ENCODE results near the gene SLC35F6. TPM values are rescaled to one million over a fixed set of nuclear protein-coding genes. Genes with fewer than 3 reads are reported as not detected.

Gene SLC35F6
- total and polyA plus RNA-seq, 4 donors = 14.8 to 49.9 (median 21.4) TPM

DNA sequence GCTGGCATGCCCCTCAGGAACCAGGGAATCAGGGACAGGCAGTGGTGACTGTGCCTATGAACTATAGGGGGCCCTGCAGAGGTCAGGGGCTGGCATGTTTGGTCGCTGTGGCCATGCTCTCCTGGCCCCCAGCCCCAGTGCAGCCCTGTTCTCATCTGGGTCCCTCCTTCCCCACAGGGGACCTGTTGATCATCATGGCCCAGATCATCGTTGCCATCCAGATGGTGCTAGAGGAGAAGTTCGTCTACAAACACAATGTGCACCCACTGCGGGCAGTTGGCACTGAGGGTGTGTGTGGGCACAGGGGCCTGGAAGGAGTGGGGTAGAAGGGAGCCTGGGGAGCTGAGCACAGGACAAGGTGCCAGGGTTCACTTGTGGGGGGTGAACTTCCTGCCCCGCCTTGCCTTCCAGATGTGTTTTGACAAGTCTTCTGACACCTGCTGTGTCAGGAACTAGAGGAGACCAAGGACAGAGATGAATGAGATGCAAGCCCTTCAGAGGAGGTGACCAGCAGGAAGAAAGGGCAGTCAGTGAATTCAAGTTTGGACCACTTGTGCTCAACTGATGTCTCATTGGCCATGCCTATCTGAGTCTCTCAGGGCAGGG is 12.2 kb downstream of the SLC35F6 start:
- Histone ChIP-seq H3K9me3 (ENCODE audit: control insufficient read depth in 4 of 4, insufficient read depth in 3 of 4, low read length in 3 of 4) (peaks cover 0 to 2% (median 0%) of the 10 kb centered on the region in 4 donors), H3K27me3 (ENCODE audit: control insufficient read depth in 3 of 3, insufficient read depth in 3 of 3, low read length in 2 of 3) (no peaks in the 10 kb centered on the region), H3K4me1 (ENCODE audit: control insufficient read depth in 5 of 5, insufficient read depth in 5 of 5, low read length in 5 of 5) (peaks cover 0 to 13% (median 7%) of the 10 kb centered on the region in 5 donors), H3K9ac (ENCODE audit: insufficient read depth in 1 of 2, low read length in 2 of 2) (no peak overlapping the region), H3K27ac (ENCODE audit: low read depth in 1 of 2, low read length in 1 of 2) (no peak overlapping the region), H3K36me3 (ENCODE audit: control insufficient read depth in 4 of 4, insufficient read depth in 4 of 4, low read length in 4 of 4) (peaks cover 6 to 52% (median 21%) of the 10 kb centered on the region in 4 donors), H3K4me3 (no peak overlapping the region)
- DNase-seq (no peak), ATAC-seq (ENCODE audit: insufficient read depth, low FRiP score) (no peak)
- 97 to 98% methylated on average over 5 of the region's 5 CpGs for WGBS, 2 donors
- TF ChIP-seq, protein P1, sequence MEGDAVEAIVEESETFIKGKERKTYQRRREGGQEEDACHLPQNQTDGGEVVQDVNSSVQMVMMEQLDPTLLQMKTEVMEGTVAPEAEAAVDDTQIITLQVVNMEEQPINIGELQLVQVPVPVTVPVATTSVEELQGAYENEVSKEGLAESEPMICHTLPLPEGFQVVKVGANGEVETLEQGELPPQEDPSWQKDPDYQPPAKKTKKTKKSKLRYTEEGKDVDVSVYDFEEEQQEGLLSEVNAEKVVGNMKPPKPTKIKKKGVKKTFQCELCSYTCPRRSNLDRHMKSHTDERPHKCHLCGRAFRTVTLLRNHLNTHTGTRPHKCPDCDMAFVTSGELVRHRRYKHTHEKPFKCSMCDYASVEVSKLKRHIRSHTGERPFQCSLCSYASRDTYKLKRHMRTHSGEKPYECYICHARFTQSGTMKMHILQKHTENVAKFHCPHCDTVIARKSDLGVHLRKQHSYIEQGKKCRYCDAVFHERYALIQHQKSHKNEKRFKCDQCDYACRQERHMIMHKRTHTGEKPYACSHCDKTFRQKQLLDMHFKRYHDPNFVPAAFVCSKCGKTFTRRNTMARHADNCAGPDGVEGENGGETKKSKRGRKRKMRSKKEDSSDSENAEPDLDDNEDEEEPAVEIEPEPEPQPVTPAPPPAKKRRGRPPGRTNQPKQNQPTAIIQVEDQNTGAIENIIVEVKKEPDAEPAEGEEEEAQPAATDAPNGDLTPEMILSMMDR (IDR thresholded peaks at IDR 0.05; ENCODE audit: control extremely low read depth, extremely low read depth) = no peak

DNA sequence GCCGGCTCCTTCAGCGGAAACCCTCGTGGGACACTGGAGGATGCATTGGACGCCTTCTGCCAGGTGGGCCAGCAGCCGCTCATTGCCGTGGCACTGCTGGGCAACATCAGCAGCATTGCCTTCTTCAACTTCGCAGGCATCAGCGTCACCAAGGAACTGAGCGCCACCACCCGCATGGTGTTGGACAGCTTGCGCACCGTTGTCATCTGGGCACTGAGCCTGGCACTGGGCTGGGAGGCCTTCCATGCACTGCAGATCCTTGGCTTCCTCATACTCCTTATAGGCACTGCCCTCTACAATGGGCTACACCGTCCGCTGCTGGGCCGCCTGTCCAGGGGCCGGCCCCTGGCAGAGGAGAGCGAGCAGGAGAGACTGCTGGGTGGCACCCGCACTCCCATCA is 14.0 kb downstream of the SLC35F6 start:
- Histone ChIP-seq H3K9ac (ENCODE audit: insufficient read depth in 1 of 2, low read length in 2 of 2) (no peak overlapping the region), H3K4me1 (ENCODE audit: control insufficient read depth in 5 of 5, insufficient read depth in 5 of 5, low read length in 5 of 5) (no peaks in the 10 kb centered on the region), H3K27me3 (ENCODE audit: control insufficient read depth in 3 of 3, insufficient read depth in 3 of 3, low read length in 2 of 3) (no peaks in the 10 kb centered on the region), H3K27ac (ENCODE audit: low read depth in 1 of 2, low read length in 1 of 2) (no peak overlapping the region), H3K36me3 (ENCODE audit: control insufficient read depth in 4 of 4, insufficient read depth in 4 of 4, low read length in 4 of 4) (peaks cover 6 to 52% (median 21%) of the 10 kb centered on the region in 4 donors), H3K4me3 (no peak overlapping the region), H3K9me3 (ENCODE audit: control insufficient read depth in 4 of 4, insufficient read depth in 3 of 4, low read length in 3 of 4) (peaks cover 0 to 2% (median 0%) of the 10 kb centered on the region in 4 donors)
- ATAC-seq (ENCODE audit: insufficient read depth, low FRiP score) = no peak
- no peak for DNase-seq
- 96 to 97% methylated on average over 18 of the region's 18 CpGs for WGBS, 2 donors
- TF ChIP-seq, protein P1 (IDR thresholded peaks at IDR 0.05; ENCODE audit: control extremely low read depth, extremely low read depth) = no peak

DNA sequence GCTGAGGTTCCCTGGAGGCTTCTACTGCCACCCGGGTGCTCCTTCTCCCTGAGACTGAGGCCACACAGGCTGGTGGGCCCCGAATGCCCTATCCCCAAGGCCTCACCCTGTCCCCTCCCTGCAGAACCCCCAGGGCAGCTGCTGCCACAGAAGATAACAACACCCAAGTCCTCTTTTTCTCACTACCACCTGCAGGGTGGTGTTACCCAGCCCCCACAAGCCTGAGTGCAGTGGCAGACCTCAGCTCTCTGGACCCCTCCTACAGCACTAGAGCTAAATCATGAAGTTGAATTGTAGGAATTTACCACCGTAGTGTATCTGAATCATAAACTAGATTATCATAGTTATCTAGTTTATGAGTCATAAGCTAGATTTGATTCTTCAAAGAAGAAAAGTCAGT is 14.4 kb downstream of the SLC35F6 start:
- DNase-seq (no peak), ATAC-seq (ENCODE audit: insufficient read depth, low FRiP score) (no peak)
- no peaks in the 10 kb centered on the region for H3K27me3 ChIP-seq (ENCODE audit: control insufficient read depth in 3 of 3, insufficient read depth in 3 of 3, low read length in 2 of 3)
- WGBS, 2 donors = 92 to 99% methylated on average over 3 of the region's 3 CpGs
- peaks cover 6 to 52% (median 21%) of the 10 kb centered on the region in 4 donors for H3K36me3 ChIP-seq (ENCODE audit: control insufficient read depth in 4 of 4, insufficient read depth in 4 of 4, low read length in 4 of 4)
- TF ChIP-seq, protein P1 (IDR thresholded peaks at IDR 0.05; ENCODE audit: control extremely low read depth, extremely low read depth) = no peak
- H3K4me1 ChIP-seq (ENCODE audit: control insufficient read depth in 5 of 5, insufficient read depth in 5 of 5, low read length in 5 of 5) = no peaks in the 10 kb centered on the region
- H3K4me3 ChIP-seq = no peak overlapping the region
- H3K27ac ChIP-seq (ENCODE audit: low read depth in 1 of 2, low read length in 1 of 2) = no peak overlapping the region
- no peak overlapping the region for H3K9ac ChIP-seq (ENCODE audit: insufficient read depth in 1 of 2, low read length in 2 of 2)
- peaks cover 0 to 2% (median 0%) of the 10 kb centered on the region in 4 donors for H3K9me3 ChIP-seq (ENCODE audit: control insufficient read depth in 4 of 4, insufficient read depth in 3 of 4, low read length in 3 of 4)

Measured in lung (tissue), 12 donors.